Tibial nerve (tissue), 4 donors: Measurements from ENCODE around the gene VPS29. TPM values are rescaled to one million over a fixed set of nuclear protein-coding genes. Genes with fewer than 3 reads are reported as not detected.
"Not testable (repeated sequence)": the region's sequence is repeated elsewhere in the genome, so short reads cannot be mapped to it uniquely, and the experiment has no call there.

ENCODE experiments used
- DNase-seq, 2 donors: peaks; one replicate each; pipeline ENCODE4 v3.0.0-alpha.2; 2019; ENCODE audit warnings: low spot score in 2 of 2
- H3K27ac ChIP-seq, 4 donors: fragments of 200-600 bp; sonication (generic) in 3 of 4; one replicate each; pipeline ENCODE4 v1.5.1; 2017 to 2019; ENCODE audit warnings: mild to moderate bottlenecking in 1 of 4
- H3K27me3 ChIP-seq, 2 donors: fragments of 200-600 bp; sonication (generic) in 1 of 2; one replicate each; pipeline versions ENCODE4 v1.5.1 to v1.6.0; 2017 to 2019
- H3K36me3 ChIP-seq, 3 donors: fragments of 200-600 bp; sonication (generic); one replicate each; pipeline ENCODE4 v1.5.1; 2018 to 2019
- H3K4me1 ChIP-seq, 4 donors: fragments of 200-600 bp; sonication (generic) in 3 of 4; one replicate each; pipeline ENCODE4 v1.5.1; 2017 to 2019
- H3K4me3 ChIP-seq, 4 donors: fragments of 200-600 bp; sonication (generic) in 3 of 4; one replicate each; pipeline ENCODE4 v1.5.1; 2017 to 2019; ENCODE audit warnings: mild to moderate bottlenecking in 1 of 4, moderate library complexity in 1 of 4
- H3K9me3 ChIP-seq, 4 donors: fragments of 200-600 bp; sonication (generic) in 3 of 4; one replicate each; pipeline ENCODE4 v1.5.1; 2017 to 2019
- EP300 ChIP-seq, 2 donors: sonication (generic); formaldehyde crosslinking; IDR thresholded peaks; one replicate each; pipeline ENCODE4 v1.6.1; 2017; ENCODE audit warnings: antibody characterized with exemption in 2 of 2, mild to moderate bottlenecking in 1 of 2
- POLR2A ChIP-seq, 2 donors: fragments of 450-650 bp; IDR thresholded peaks; one replicate each; pipeline ENCODE4 v1.6.1; 2017; ENCODE audit warnings: antibody characterized with exemption in 2 of 2, mild to moderate bottlenecking in 2 of 2, moderate library complexity in 2 of 2
- WGBS, 2 donors: methylation state at CpG; one replicate each; pipeline ENCODE4 v1.1.5; 2018; 5-methylcytosine and 5-hydroxymethylcytosine counted together
- total RNA-seq, 4 donors: library from RNA; depleted of rRNA; stranded (reverse); fragments of >200 nt; gene quantifications; one replicate each; pipeline ENCODE4 v1.1.0, GENCODE V29; 2016
- TF ChIP-seq, protein P1 (sequence below), 5 experiments: fragments of 200-600 bp in 3 of 5; fragments of 450-650 bp in 2 of 5; sonication (generic) in 3 of 5; IDR thresholded peaks; one replicate each; pipeline ENCODE4 v1.5.1; 2016 to 2019; ENCODE audit warnings: antibody characterized with exemption in 5 of 5, mild to moderate bottlenecking in 3 of 5, moderate library complexity in 2 of 5

The VPS29 gene
- total RNA-seq, 4 donors from 2014 or later, result 66.6 to 142 (median 82.9) TPM

DNA sequence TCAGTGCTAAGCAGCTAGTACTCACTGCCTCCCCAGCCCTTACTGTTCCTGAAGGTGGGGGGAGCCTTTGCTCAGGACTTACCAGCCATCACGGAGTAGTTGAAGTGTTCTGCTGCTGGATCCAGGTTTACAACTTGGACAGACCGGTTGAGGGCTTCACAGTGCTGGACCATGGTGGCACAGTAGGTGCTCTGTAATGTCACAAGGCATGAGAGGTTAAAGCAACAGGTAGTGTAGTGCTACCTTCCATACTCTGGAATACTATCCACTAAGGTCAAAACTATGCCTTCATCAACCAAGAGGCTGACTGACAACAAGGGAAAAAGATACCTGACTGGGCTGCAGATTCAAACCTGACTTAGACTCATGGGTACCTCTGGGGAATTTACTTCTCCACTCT, 36.9 kb downstream of the VPS29 start:
- Histone ChIP-seq H3K27ac (no peak overlapping the region), H3K36me3 (peaks cover 0 to 52% (median 4%) of the 10 kb centered on the region in 3 donors), H3K4me3 (no peak overlapping the region), H3K4me1 (peaks cover 8 to 38% (median 18%) of the 10 kb centered on the region in 4 donors), H3K27me3 (no peaks in the 10 kb centered on the region), H3K9me3 (no peaks in the 10 kb centered on the region)
- 94 to 100% methylated on average over 2 of the region's 2 CpGs for WGBS, 2 donors
- no peak for TF ChIP-seq EP300 (IDR thresholded peaks at IDR 0.05)
- no peak for TF ChIP-seq POLR2A (IDR thresholded peaks at IDR 0.05)
- TF ChIP-seq, protein P1, sequence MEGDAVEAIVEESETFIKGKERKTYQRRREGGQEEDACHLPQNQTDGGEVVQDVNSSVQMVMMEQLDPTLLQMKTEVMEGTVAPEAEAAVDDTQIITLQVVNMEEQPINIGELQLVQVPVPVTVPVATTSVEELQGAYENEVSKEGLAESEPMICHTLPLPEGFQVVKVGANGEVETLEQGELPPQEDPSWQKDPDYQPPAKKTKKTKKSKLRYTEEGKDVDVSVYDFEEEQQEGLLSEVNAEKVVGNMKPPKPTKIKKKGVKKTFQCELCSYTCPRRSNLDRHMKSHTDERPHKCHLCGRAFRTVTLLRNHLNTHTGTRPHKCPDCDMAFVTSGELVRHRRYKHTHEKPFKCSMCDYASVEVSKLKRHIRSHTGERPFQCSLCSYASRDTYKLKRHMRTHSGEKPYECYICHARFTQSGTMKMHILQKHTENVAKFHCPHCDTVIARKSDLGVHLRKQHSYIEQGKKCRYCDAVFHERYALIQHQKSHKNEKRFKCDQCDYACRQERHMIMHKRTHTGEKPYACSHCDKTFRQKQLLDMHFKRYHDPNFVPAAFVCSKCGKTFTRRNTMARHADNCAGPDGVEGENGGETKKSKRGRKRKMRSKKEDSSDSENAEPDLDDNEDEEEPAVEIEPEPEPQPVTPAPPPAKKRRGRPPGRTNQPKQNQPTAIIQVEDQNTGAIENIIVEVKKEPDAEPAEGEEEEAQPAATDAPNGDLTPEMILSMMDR (IDR thresholded peaks at IDR 0.05), result no peak
- DNase-seq, result no peak

DNA sequence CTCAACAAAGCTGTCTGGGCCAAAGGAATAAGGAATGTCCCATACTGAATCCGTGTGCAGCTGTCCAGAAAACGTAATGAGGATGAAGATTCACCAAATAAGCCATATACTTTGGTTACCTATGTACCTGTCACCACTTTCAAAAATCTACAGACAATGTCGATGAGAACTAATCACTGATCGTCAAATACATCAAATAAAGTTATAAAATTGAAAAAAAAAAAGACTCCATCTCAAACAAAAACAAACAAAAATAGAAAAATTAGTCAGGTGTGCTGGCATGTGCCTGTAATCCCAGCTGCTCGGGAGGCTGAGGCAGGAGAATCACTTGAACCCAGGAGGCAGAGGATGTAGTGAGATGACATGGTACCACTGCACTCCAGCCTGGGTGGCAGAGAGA, 40.7 kb downstream of the VPS29 start:
- not testable (repeated sequence) for H3K4me3 ChIP-seq, DNase-seq, H3K27me3 ChIP-seq, H3K27ac ChIP-seq, H3K9me3 ChIP-seq
- peaks cover 0 to 85% (median 4%) of the 10 kb centered on the region in 3 donors for H3K36me3 ChIP-seq
- 87 to 90% methylated on average over 5 of the region's 5 CpGs for WGBS, 2 donors
- H3K4me1 ChIP-seq, result peaks cover 0 to 11% (median 0%) of the 10 kb centered on the region in 4 donors

DNA sequence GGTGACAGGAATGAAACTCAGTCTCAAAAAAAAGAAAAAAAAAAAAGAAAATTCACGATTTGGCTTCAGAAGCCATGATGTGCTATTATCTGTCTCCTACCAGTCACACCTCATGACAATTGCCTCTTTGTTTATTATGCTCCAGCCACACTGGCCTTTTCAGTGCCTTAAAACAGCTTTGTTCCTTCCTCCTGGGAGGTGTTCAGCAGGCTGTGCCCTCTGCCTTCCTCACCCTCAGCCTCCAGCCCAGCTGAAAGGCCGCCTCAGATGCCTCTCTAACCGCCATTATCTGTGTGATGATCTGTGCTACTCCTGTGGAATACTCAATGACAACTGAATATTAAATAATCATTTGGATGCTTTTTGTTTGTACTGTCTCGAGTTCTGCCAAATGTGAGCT, 43.2 kb downstream of the VPS29 start:
- Histone ChIP-seq H3K27me3 (no peaks in the 10 kb centered on the region), H3K36me3 (peaks cover 0 to 87% (median 0%) of the 10 kb centered on the region in 3 donors), H3K9me3 (no peaks in the 10 kb centered on the region), H3K27ac (no peak overlapping the region), H3K4me3 (no peak overlapping the region), H3K4me1 (no peaks in the 10 kb centered on the region)
- 65 to 70% methylated on average over 4 of the region's 4 CpGs for WGBS, 2 donors
- no peak for TF ChIP-seq POLR2A (IDR thresholded peaks at IDR 0.05)
- TF ChIP-seq EP300 (IDR thresholded peaks at IDR 0.05), result no peak
- TF ChIP-seq, protein P1 (IDR thresholded peaks at IDR 0.05), result no peak
- DNase-seq, result no peak

DNA sequence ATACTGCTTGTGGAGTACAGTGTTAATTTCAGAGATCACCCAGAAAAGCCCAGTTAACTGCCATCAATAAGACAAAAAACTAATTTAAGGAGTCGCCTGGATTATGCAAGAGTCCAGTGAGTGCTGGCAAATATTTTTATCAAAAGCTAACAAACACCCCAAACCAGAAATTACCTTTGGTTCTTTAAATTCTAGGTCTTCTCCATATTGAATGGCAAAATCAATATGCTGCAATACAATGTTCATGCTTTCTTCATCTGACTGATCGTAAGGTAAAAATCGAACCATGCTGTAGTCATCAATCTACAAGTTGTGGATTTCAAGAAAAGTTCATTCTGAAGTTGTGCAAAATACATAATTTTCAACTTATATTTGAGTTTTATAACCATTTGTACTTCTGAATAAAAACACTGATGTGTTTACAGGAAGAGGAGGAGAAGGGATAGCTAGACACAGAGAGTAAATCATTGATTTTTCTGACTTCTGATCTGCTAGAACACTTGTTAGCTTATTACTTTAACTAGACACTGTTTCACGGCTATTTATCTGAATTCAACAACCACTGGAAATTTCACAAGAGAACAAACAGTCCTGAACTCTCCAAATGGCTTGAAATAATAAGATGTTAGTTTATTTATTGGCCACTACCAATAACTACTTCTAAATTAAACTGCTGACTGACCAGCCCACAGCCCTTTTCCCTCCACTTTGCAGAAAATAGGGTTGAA, 48.2 kb downstream of the VPS29 start:
- no peak overlapping the region for H3K27ac ChIP-seq
- no peaks in the 10 kb centered on the region for H3K9me3 ChIP-seq
- TF ChIP-seq, protein P1 (IDR thresholded peaks at IDR 0.05), result no peak
- no peak for TF ChIP-seq POLR2A (IDR thresholded peaks at IDR 0.05)
- TF ChIP-seq EP300 (IDR thresholded peaks at IDR 0.05), result no peak
- WGBS, 2 donors, result 90 to 92% methylated on average over 4 of the region's 4 CpGs
- peaks cover 0 to 11% (median 8%) of the 10 kb centered on the region in 4 donors for H3K4me1 ChIP-seq
- DNase-seq, result no peak
- no peak overlapping the region for H3K4me3 ChIP-seq
- H3K36me3 ChIP-seq, result peaks cover 0 to 58% (median 0%) of the 10 kb centered on the region in 3 donors
- H3K27me3 ChIP-seq, result no peaks in the 10 kb centered on the region

DNA sequence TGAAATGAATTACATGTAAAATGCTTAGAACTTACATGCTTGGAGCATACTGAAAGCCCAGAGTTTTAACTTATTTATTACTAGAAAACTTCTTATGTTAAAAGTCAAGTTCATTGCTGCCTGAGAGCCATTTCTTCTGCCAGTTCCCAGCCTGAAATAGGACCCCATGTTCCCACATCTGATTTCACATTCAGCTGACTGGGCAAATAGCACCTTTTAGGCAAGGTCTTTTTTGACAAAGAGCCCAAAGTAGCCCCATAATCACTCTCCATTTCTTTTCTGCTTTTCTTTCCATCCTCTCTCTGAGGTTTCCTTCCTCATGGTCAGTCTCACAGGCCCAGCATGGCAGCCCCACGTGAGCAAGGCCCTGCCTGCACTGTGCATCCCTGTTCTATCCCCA, 50.6 kb downstream of the VPS29 start:
- 69 to 74% methylated on average over 1 of the region's 1 CpG for WGBS, 2 donors
- peaks cover 0 to 44% (median 0%) of the 10 kb centered on the region in 3 donors for H3K36me3 ChIP-seq

More for the DNA sequence above, 50.6 kb downstream of the VPS29 start:
- Histone ChIP-seq H3K9me3 (no peaks in the 10 kb centered on the region), H3K27me3 (no peaks in the 10 kb centered on the region), H3K27ac (peak overlapping the region in 1 of 4 donors; percentile 95), H3K4me3 (no peak overlapping the region), H3K4me1 (peaks cover 0 to 33% (median 19%) of the 10 kb centered on the region in 4 donors)
- DNase-seq, result no peak
- no peak for TF ChIP-seq EP300 (IDR thresholded peaks at IDR 0.05)
- TF ChIP-seq POLR2A (IDR thresholded peaks at IDR 0.05), result no peak
- TF ChIP-seq, protein P1 (IDR thresholded peaks at IDR 0.05), result no peak
